Measurements from ENCODE around the gene XPNPEP1. TPM values are rescaled to one million over a fixed set of nuclear protein-coding genes. Genes with fewer than 3 reads are reported as not detected.

The XPNPEP1 gene
- polyA plus RNA-seq, 3 donors, result 32.1 to 62.1 (median 38.4) TPM

- Histone ChIP-seq H3K9me3 (replicated peaks in 1 of 2; ENCODE audit: control insufficient read depth in 1 of 2, insufficient read depth in 1 of 2, low read length in 2 of 2) (no peaks in the 10 kb centered on the region), H3K27me3 (ENCODE audit: control insufficient read depth in 2 of 2, insufficient read depth in 2 of 2, low read length in 2 of 2) (no peaks in the 10 kb centered on the region), H3K4me3 (replicated peaks in 1 of 3; ENCODE audit: low read depth in 2 of 3, low read length in 3 of 3) (no peak overlapping the region), H3K36me3 (replicated peaks in 1 of 2; ENCODE audit: control insufficient read depth in 1 of 2, insufficient read depth in 2 of 2, low read length in 2 of 2) (peaks cover 68 to 98% of the 10 kb centered on the region in 2 donors), H3K4me2 (replicated peaks; ENCODE audit: extremely low read depth, low read length, poor library complexity, severe bottlenecking) (no peak overlapping the region), H3K79me2 (ENCODE audit: insufficient read depth, low read length) (no peaks in the 10 kb centered on the region), H2AFZ (ENCODE audit: insufficient read depth, low read depth, low read length, poor library complexity, severe bottlenecking) (no peak overlapping the region), H3K27ac (ENCODE audit: low read depth in 1 of 2, low read length in 2 of 2) (peak overlapping the region in 1 of 2 donors; percentile 43), H4K20me1 (ENCODE audit: insufficient read depth, low read length) (no peaks in the 10 kb centered on the region), H3K9ac (ENCODE audit: insufficient read depth, low read length, poor library complexity, severe bottlenecking) (no peak overlapping the region), H3K4me1 (ENCODE audit: control insufficient read depth in 1 of 2, insufficient read depth in 2 of 2, low read length in 2 of 2) (peaks cover 0 to 3% of the 10 kb centered on the region in 2 donors)
- H3K27me3 Mint-ChIP-seq (ENCODE audit: low read depth in 3 of 3), result no peaks in the 10 kb centered on the region
- peaks cover 86 to 90% of the 10 kb centered on the region in 2 donors for H3K36me3 Mint-ChIP-seq
- WGBS (ENCODE audit: insufficient coverage), result 34% methylated on average over 7 of the region's 10 CpGs
- no peak overlapping the region for H3K4me3 Mint-ChIP-seq
- TF ChIP-seq, protein P1, sequence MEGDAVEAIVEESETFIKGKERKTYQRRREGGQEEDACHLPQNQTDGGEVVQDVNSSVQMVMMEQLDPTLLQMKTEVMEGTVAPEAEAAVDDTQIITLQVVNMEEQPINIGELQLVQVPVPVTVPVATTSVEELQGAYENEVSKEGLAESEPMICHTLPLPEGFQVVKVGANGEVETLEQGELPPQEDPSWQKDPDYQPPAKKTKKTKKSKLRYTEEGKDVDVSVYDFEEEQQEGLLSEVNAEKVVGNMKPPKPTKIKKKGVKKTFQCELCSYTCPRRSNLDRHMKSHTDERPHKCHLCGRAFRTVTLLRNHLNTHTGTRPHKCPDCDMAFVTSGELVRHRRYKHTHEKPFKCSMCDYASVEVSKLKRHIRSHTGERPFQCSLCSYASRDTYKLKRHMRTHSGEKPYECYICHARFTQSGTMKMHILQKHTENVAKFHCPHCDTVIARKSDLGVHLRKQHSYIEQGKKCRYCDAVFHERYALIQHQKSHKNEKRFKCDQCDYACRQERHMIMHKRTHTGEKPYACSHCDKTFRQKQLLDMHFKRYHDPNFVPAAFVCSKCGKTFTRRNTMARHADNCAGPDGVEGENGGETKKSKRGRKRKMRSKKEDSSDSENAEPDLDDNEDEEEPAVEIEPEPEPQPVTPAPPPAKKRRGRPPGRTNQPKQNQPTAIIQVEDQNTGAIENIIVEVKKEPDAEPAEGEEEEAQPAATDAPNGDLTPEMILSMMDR (IDR thresholded peaks at IDR 0.05), result no peak
- peak overlapping the region in 6 of 7 donors; percentile 32 to 77 (median 61) for H3K27ac Mint-ChIP-seq
- DNase-seq, result peak; percentile 11 to 55 (median 14)
- intact Hi-C loops (cut with micrococcal nuclease), result loop anchor here in 1 of 2 donors (10.0 kb wide), 1 partner anchor 239 kb away; no protein-coding TSS in a partner anchor
- H3K9me3 Mint-ChIP-seq, result no peaks in the 10 kb centered on the region
- peaks cover 17% of the 10 kb centered on the region for H3K4me1 Mint-ChIP-seq
Measured at GRCh38 chr10:109886037-109886780, 37.1 kb downstream of the XPNPEP1 start.

GRCh38 chr10:109883859-109884771 lies 39.2 kb downstream of the XPNPEP1 start:
- Mint-ChIP-seq H3K27ac (peak overlapping the region in 3 of 7 donors; percentile 11 to 46 (median 13)), H3K9me3 (no peaks in the 10 kb centered on the region), H3K27me3 (ENCODE audit: low read depth in 3 of 3) (no peaks in the 10 kb centered on the region), H3K4me1 (peaks cover 17% of the 10 kb centered on the region), H3K4me3 (no peak overlapping the region), H3K36me3 (peaks cover 82 to 88% of the 10 kb centered on the region in 2 donors)
- H3K79me2 ChIP-seq (ENCODE audit: insufficient read depth, low read length), result no peaks in the 10 kb centered on the region
- WGBS (ENCODE audit: insufficient coverage), result 43% methylated on average over 11 of the region's 17 CpGs
- no peak overlapping the region for H3K4me2 ChIP-seq (replicated peaks; ENCODE audit: extremely low read depth, low read length, poor library complexity, severe bottlenecking)
- peak; percentile 63 to 72 (median 63) for DNase-seq
- H2AFZ ChIP-seq (ENCODE audit: insufficient read depth, low read depth, low read length, poor library complexity, severe bottlenecking), result no peak overlapping the region
- H4K20me1 ChIP-seq (ENCODE audit: insufficient read depth, low read length), result no peaks in the 10 kb centered on the region
- H3K9me3 ChIP-seq (replicated peaks in 1 of 2; ENCODE audit: control insufficient read depth in 1 of 2, insufficient read depth in 1 of 2, low read length in 2 of 2), result no peaks in the 10 kb centered on the region
- H3K9ac ChIP-seq (ENCODE audit: insufficient read depth, low read length, poor library complexity, severe bottlenecking), result no peak overlapping the region
- H3K4me1 ChIP-seq (ENCODE audit: control insufficient read depth in 1 of 2, insufficient read depth in 2 of 2, low read length in 2 of 2), result peaks cover 0 to 3% of the 10 kb centered on the region in 2 donors
- intact Hi-C loops (cut with micrococcal nuclease), result loop anchor here in 1 of 2 donors (10.0 kb wide), 1 partner anchor 241 kb away; no protein-coding TSS in a partner anchor
- H3K4me3 ChIP-seq (replicated peaks in 1 of 3; ENCODE audit: low read depth in 2 of 3, low read length in 3 of 3), result no peak overlapping the region
- H3K27me3 ChIP-seq (ENCODE audit: control insufficient read depth in 2 of 2, insufficient read depth in 2 of 2, low read length in 2 of 2), result no peaks in the 10 kb centered on the region
- peaks cover 66 to 94% of the 10 kb centered on the region in 2 donors for H3K36me3 ChIP-seq (replicated peaks in 1 of 2; ENCODE audit: control insufficient read depth in 1 of 2, insufficient read depth in 2 of 2, low read length in 2 of 2)
- TF ChIP-seq, protein P1 (IDR thresholded peaks at IDR 0.05), result peak; percentile 95
- H3K27ac ChIP-seq (ENCODE audit: low read depth in 1 of 2, low read length in 2 of 2), result no peak overlapping the region
